KMS-11 (cell line): ENCODE data around the gene ADIPOQ.
"Not testable (repeated sequence)": the region's sequence is repeated elsewhere in the genome, so short reads cannot be mapped to it uniquely, and the experiment has no call there.

Source experiments
- H2AFZ ChIP-seq: fragments of 200-600 bp; sonication (generic); 2 replicates; pipeline ENCODE4 v1.6.1; 2016; ENCODE audit warnings: antibody characterized with exemption, mixed run types, low read depth
- H3K27ac ChIP-seq: fragments of 200-600 bp; sonication (generic); 2 replicates; pipeline ENCODE4 v1.6.1; 2016; ENCODE audit warnings: mild to moderate bottlenecking, mixed run types
- H3K27me3 ChIP-seq: fragments of 200-600 bp; sonication (generic); 2 replicates; pipeline ENCODE4 v1.6.1; 2017; ENCODE audit warnings: mild to moderate bottlenecking, low read depth, mixed run types, moderate library complexity; ENCODE audit not compliant: insufficient read depth
- H3K36me3 ChIP-seq: fragments of 200-600 bp; sonication (generic); 2 replicates; pipeline ENCODE4 v1.6.1; 2017; ENCODE audit warnings: mild to moderate bottlenecking, mixed run types; ENCODE audit not compliant: insufficient read depth
- H3K4me1 ChIP-seq: fragments of 200-600 bp; sonication (generic); 2 replicates; pipeline ENCODE4 v1.6.1; 2016; ENCODE audit warnings: mild to moderate bottlenecking, low read depth, mixed run types; ENCODE audit not compliant: poor library complexity, severe bottlenecking
- H3K4me2 ChIP-seq: fragments of 200-600 bp; sonication (generic); 2 replicates; pipeline ENCODE4 v1.7.0; 2016; ENCODE audit warnings: mild to moderate bottlenecking, mixed run types
- H3K4me3 ChIP-seq: fragments of 200-600 bp; sonication (generic); IDR thresholded peaks from 2 replicates; pipeline ENCODE4 v1.6.1; 2017; ENCODE audit warnings: low read depth, low read length, mixed read lengths; ENCODE audit not compliant: insufficient read depth
- H3K79me2 ChIP-seq: fragments of 200-600 bp; sonication (generic); 2 replicates; pipeline ENCODE4 v1.6.1; 2016; ENCODE audit warnings: low read depth, mixed run types; ENCODE audit not compliant: insufficient read depth
- H3K9ac ChIP-seq: fragments of 200-600 bp; sonication (generic); 2 replicates; pipeline ENCODE4 v1.6.1; 2016; ENCODE audit warnings: mild to moderate bottlenecking, mixed run types
- H4K20me1 ChIP-seq: fragments of 200-600 bp; sonication (generic); 2 replicates; pipeline ENCODE4 v1.6.1; 2016; ENCODE audit warnings: mild to moderate bottlenecking, mixed run types; ENCODE audit not compliant: insufficient read depth
- CTCF ChIP-seq: fragments of 200-600 bp; sonication (generic); conservative IDR thresholded peaks from 2 replicates; pipeline ENCODE4 v1.6.1; 2017; ENCODE audit warnings: low read depth, mild to moderate bottlenecking, antibody characterized with exemption, low read length, moderate library complexity, mixed read lengths

The ADIPOQ gene

GRCh38 chr3:186902154-186902553 is 59.6 kb downstream of the ADIPOQ start:
- no peaks in the 10 kb centered on the region for H3K79me2 ChIP-seq
- no peak overlapping the region for H3K4me2 ChIP-seq
- no peaks in the 10 kb centered on the region for H4K20me1 ChIP-seq
- no peak overlapping the region for H3K9ac ChIP-seq
- no peak for TF ChIP-seq CTCF
- no peak overlapping the region for H2AFZ ChIP-seq
- no peak overlapping the region for H3K27ac ChIP-seq
- H3K4me1 ChIP-seq = peaks cover 8% of the 10 kb centered on the region
- no peak overlapping the region for H3K4me3 ChIP-seq
- H3K36me3 ChIP-seq = no peaks in the 10 kb centered on the region
- H3K27me3 ChIP-seq = no peaks in the 10 kb centered on the region

- no peak overlapping the region for H3K9ac ChIP-seq
- peaks cover 8% of the 10 kb centered on the region for H3K4me1 ChIP-seq
- no peak overlapping the region for H3K27ac ChIP-seq
- no peaks in the 10 kb centered on the region for H3K27me3 ChIP-seq
- H3K79me2 ChIP-seq = no peaks in the 10 kb centered on the region
- H3K36me3 ChIP-seq = no peaks in the 10 kb centered on the region
- H4K20me1 ChIP-seq = no peaks in the 10 kb centered on the region
- no peak for TF ChIP-seq CTCF
- H2AFZ ChIP-seq = no peak overlapping the region
- no peak overlapping the region for H3K4me2 ChIP-seq
- no peak overlapping the region for H3K4me3 ChIP-seq
Observed at GRCh38 chr3:186902713-186903112, 60.2 kb downstream of the ADIPOQ start.

- H3K4me3 ChIP-seq, H4K20me1 ChIP-seq, H3K36me3 ChIP-seq, H3K4me1 ChIP-seq, H3K9ac ChIP-seq, H2AFZ ChIP-seq, H3K27ac ChIP-seq, H3K4me2 ChIP-seq, H3K79me2 ChIP-seq, H3K27me3 ChIP-seq: not testable (repeated sequence)
Observed at GRCh38 chr3:186903676-186904075, 61.2 kb downstream of the ADIPOQ start.

- H3K4me2 ChIP-seq, H3K4me1 ChIP-seq, H2AFZ ChIP-seq, H3K9ac ChIP-seq, H3K27me3 ChIP-seq, H4K20me1 ChIP-seq, H3K36me3 ChIP-seq, H3K79me2 ChIP-seq, H3K27ac ChIP-seq, H3K4me3 ChIP-seq: not testable (repeated sequence)
Observed at GRCh38 chr3:186907075-186907474, 64.6 kb downstream of the ADIPOQ start.
